KBM-7 (cell line): Measurements from ENCODE around the gene PROM2.

ENCODE experiments used
- DNase-seq: peaks from one replicate; pipeline ENCODE4 v3.0.0-alpha.2; 2015
- in situ Hi-C: fragments of 300-500 bp; cut with MboI; formaldehyde crosslinking; loops from 2 replicates; pipeline ENCODE4 v1.14.3; 2020; ENCODE audit warnings: low sequenced_read_pairs, low pct_unique_long_range_greater_than_20kb, mixed read lengths

The PROM2 gene

DNA sequence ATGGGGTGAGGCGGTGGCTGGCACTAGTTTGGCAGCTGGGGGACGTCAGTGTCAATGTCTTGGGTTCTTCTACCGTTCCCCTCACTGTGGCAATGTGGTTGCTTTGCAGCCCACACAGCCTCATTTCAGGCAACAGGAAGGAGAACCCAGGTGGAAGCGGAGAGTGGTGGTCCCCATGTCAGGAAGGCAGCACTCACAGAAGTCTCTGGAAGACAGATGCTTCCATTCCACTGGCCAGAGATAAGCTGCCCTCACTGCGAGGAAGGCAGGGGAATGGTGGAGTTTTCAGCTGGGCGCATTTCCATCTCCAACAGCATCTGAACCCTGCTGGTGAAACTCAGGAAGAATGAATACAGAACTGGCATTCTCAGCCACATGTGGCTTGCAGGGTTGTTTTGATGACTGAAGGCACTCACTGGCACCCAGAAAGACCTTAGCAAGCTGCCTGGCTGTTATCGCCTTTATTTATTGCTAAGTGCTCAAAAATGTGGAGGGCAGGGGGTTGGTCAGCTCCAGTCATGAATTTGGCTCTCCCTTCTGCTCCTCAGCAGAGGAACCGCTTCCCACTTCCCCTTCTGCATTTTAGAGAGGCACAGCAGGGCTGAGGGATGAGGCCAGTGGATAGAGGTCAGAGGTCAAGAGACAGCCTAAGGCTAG, 42.3 kb downstream of the PROM2 start:
- DNase-seq: no peak
- in situ Hi-C loops: no loop called here

DNA sequence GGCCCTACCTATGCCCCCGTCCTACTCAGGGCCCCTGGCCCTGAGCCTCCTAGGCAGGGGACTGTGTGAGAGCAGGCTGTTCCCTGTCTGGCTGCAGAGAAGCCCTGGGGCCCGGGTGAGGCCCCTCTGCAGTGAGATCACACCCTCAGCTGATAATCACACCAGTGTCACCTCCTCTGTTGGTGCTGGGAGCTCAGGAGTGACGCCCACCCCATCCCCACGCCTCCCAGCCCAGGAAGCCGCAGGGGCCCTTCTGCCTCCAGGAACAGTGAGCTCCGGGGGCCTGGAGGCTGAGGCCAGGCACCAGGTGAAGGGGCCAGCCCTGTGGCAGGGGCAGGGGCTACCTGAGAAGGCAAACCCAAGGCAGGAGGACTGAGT, 42.9 kb downstream of the PROM2 start:
- in situ Hi-C loops: no loop called here
- no peak for DNase-seq

DNA sequence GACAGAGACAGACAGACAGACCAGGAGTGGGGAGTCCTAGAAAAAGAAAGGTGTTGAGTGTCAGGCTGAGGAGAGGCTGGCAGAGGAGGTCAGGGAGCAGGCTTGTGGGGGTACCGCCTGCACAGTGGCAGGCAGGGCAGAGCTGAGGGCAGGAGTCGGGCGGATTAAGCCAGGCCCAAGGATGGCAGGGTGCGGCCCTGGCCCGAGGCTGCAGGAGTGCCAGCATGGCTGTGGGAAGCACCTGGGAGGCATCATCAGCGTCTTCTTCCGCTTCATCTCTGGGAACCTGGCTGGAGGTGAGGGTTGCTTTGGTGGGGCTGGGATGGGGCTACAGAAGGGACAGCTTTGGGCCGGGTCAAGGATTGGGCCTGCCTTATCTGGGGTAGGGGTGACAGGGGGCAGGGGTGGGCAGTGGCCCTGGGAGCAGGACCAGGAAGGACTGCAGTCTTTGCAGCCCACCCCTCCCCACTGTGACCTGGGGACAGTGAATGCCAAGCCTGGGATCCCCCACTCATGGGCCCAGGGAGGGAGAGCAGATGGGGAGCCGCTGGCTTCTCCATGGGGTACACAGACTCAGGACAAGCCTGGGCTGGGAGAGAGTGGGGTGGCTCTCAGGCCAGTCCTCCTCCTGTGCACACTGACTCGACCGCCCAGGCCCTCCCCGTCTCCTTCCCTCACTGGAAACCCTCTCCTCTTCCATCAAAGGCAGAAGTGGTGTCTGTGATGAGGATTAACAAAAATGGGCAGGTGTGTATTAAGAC, 43.6 kb downstream of the PROM2 start:
- in situ Hi-C loops: no loop called here
- no peak for DNase-seq

DNA sequence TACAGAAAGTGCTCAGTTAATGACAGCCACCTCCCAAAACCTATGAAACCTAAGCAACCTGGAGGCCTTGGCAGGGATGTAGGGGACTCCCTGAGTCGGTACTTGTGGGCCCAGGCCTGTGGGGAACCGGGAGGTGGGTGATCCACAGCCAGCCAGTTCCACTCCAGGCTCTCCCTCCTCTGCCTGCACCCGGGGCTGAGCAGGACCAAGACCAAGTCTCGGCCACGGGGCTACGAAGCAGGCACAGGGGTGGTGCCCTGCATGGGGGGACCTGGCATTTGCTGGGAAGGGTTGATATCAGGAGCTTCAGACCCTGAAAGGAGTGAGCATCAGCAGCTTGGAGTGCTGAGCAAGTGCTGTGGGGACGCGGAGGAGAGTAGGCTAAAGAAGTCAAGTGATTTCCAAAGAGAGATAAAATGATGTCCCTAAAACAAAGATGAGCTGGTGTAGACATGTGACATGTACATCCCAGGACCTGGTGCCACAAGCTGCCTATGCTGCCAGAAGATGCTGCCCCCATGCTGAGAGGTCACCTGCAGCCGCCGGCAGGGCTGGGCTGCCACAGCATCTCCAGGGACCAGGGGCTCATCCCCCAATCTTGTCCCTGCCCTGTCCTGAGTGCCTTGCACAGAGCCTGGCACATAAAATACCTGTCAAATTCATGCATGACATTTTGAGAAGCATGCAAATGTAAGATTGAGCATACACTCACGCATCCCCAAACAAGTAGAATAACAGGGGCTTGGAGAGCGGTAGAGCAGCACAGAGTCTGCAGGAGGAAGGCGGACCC, 44.4 kb downstream of the PROM2 start:
- no peak for DNase-seq
- in situ Hi-C loops: no loop called here

DNA sequence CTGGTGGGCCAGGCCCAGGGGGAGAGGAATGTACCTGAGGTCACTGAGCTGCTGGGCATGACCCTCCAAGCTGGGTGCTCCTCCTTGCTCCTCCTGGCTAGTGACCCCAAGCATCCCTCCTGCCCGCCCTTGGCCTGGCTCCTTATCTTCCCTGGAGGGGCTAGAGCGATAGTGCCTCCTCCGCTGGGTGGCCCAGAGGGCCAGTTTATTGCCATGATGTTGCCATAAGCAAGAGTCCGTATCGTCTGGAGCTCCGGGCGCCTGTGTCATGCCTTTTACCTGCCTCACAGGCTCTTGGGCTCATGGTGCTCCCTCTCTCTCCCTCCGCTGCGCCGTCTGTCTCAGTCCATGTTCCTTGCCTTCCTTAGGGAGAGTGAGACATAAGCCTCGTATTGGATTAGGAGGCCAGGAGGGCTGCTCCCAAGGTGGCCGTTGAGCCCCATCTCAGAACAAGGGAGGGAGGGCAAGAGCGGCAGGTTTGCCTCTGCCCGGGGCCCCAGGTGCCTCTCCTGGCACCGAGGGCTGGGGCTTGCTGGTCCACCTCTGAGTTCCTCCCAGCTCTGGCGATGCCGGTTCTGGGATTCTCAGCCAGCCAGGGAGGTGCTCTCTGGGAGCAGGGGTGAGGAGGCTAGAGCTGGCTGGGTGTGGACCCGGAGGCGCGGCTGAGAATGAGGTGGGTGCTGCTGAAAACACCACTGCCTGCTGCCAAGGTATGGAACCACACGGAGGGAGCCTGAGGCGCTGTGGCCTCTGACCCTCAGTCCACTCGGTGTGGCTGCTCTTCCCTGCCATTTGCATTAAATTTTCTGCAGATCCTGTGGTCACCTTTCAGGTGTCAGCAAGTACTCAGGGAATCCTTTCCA, 45.5 kb downstream of the PROM2 start:
- DNase-seq: no peak
- in situ Hi-C loops: no loop called here

DNA sequence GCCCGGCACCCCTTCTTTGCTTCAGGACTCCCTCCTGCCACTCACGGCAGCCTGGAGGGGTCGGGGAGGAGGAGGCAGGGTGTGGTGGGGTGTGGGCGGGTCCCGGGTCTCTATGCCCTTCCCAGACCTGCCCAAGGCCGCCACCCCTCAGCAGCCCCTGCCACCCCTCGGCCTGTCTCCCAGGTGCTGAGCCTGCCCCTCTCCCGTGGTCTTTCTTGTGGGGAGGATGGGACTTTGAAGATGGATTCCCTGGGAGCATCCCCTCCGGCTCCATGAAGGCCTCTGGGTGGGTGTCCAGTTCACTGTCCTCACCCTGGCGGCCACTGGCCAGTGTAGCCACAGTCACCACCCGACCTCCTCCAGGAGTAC, 46.1 kb downstream of the PROM2 start:
- no peak for DNase-seq
- in situ Hi-C loops: no loop called here

DNA sequence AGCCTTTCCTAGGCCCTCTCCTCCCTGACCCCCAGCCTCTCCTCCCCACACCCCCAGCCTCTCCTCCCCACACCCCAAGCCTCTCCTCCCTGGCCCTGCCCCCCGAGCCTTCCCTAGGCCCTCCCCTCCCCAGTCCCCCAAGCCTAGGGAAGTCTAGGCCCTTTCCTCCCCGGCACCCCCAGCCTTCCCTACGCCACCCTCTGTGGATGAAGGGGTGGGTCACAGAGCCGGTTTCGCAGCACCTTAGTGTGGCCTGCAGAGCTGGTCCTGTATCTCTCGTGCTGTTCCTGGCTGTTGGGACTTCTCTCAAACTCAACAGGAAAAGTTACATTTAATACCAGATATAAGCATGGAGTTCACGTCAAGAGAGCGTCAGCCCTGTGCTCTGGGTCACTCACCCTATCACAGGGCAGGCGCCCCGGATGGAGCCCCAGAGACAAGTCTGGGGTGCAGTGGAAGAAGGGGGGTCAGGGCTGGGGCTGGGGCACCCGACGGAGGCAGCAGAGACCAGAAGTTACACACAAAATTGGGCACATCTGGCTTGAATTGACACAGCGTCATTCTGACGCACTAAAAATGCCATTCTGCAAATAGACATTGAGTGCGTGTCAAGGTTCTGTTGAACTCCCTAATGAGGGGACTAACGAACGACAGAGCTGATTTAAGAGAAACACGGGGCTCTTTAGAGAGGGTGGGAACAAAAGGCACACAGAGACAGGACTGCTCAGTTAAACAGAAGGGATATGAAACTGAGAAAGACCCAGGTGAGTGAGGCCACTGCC, 46.9 kb downstream of the PROM2 start:
- DNase-seq: no peak
- in situ Hi-C loops: no loop called here

DNA sequence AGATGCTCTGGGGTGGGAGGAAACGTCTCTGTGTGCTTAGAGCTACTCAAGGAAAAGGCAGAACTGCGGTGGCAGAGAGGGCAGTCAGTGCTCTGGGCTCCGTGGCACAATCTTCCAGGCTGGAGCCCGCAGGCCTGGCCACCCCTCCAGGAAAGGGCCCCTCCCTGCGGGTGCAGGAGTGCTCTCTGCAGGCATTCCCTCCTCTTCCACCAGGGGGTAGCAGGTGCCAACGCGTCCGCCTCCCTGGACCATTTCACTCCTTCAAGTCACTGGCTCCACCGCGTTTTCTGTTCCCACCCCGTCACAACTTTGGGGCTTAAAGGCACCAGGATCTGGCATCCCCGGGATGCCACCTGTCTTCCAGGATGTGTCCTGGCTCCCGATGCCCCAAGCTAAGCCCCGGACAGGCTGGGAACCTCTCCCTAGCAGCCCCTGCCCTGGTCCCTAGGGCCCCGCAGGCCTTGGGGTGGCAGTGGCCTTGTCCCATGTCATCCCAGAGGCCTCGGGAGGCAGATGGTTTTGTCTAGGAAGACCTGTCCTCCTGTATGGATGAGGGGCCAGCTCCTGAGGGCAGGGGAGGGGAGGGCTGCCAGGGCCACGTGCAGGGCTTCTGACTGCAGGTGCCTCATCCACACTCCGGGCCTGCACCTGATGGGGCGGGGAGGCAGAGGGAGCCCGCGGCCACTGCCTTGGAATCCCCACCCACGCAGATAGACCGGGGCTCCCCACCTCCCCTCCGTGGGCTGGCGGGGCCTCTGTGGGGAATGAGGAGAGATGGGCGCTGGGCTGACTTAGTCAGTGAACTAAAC, 49.3 kb downstream of the PROM2 start:
- DNase-seq: no peak

DNA sequence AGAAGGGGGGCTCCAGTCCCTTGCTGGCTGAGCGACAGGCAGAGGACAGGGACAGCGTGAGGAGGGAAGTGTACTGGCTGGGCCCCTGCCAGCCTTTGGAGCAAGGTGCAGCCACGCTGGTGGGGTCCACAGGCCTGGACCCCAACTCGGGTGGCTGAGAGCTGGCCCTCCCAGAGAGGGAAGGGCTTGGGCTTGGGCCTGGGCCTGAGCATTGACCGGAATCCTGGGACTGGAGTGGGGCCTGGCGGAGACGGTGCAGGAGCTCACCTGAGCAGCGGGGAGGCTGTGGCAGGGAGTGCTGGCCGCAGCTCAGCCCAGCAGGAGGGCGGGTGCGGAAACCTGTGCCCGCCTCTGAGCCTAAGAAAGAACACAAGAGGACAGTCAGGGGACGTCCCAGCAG, 50.8 kb downstream of the PROM2 start:
- in situ Hi-C loops: no loop called here
- DNase-seq: no peak

More for the DNA sequence above, 49.3 kb downstream of the PROM2 start:
- in situ Hi-C loops: no loop called here

DNA sequence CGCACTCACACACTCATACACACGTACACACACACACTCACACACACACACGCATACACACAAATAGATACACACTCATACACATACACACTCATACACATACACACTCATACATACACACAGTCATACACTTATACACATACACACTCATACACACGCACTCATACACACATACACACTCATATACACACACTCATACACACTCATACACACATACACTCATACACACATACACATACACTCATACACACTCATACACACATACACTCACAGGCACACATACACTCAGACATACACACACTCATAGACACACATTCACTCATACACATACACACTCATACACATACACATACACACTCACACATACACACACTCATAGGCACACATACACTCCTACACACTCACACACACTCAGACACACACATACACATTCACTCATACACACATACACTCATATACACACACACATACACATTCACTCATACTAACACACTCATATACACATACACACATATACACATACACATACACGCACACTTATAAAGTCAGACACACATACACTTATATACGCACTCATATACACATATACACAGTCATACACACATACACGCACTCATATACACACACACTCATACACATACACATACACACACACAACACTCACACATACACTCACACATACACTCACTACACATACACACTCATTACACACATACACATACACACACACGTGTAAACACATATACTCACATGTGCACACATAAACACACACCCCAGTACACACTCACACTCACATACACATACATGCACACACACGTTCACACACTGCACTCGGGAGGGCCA, 51.6 kb downstream of the PROM2 start:
- in situ Hi-C loops: no loop called here
- DNase-seq: no peak

DNA sequence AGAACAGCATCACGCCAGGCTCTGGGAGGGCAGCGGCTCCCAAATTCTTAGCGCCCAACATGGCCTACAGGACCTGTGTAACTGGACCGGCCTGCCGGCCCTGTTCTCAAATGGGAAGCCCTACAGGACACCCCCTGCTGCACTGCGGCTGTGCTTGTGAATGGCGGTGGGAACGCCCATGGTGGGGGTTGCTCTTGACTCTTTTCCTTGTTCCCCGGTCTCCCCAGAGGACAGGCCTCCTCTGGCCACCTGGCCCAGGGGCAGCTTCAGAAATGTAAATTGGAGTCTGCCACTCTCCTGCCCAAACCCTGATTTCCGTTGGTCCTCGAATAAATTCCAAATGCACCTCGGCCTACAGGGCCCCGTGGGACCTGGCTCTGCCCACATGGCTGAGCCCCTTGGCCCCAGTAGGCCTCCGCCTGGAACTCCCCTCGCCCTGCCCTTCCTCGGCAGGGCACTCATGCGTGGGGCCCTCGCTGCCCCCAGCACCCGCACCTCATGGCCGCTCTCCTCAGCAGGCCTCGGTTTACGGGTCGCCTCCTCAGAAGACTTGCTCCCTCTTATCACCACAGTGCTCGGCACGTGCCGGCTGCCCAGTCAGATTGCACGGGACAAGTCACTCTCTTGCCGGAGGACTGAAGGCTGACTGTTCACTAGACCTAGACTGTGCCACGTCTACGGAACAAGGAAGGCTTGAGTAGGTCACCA, 52.3 kb downstream of the PROM2 start:
- in situ Hi-C loops: no loop called here

DNA sequence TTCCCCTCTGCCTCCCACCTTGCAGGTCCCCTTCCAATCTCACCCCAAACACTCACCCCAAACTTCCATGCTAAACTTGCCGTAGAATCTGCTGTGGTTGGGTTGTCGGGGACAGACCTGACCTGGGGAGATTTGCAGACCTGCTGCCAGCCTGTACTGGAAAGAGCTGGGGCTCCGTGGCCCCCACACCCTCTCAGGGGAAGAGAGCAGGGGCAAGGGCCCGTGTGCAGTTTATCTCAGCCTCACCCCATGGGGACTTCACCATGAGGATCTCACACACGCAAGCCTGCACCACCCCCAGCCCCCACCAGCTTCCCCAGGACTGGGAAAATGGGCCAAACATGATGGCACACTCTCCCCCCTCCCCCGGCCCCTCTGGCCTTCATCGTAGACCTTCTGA, 53.6 kb downstream of the PROM2 start:
- DNase-seq: no peak
- in situ Hi-C loops: no loop called here

More for the DNA sequence above, 52.3 kb downstream of the PROM2 start:
- DNase-seq: no peak

DNA sequence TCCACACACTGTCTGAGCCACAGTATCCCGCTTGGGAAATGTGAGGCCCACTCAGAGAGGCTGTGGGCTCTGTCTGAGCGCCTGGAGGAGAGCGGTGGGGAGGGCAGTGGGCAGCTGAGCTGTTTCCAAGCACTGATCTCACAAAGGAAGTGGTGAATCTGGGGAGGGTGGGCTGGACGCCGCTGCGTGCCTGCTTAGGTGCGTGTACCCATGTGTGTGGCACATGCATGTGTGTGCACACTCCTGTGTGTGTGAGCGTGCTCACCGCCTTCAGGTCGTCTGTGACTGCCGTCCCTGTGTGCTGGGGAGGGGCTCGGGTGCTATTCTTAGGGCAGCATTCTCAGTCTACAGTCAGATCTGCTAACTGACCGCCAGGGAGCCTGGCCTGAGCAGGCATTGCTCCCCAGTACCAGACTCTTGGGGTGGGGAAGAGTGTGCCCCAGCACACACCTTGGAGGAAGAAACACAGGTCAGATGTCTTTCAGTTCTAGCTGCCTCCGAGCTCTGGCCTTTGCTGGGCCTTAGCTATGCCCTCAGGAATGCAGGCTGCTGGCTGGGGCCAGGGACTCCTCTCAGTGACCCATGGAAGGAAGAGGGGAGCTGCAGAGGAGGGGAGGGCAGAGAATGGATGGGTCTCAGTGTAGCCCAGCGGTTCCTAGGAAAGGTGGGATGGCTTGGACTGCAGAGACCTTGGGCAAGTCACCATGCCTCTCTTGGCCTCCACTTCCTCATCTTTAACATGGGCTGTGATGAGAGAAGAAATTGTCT, 54.3 kb downstream of the PROM2 start:
- in situ Hi-C loops: no loop called here
- no peak for DNase-seq

DNA sequence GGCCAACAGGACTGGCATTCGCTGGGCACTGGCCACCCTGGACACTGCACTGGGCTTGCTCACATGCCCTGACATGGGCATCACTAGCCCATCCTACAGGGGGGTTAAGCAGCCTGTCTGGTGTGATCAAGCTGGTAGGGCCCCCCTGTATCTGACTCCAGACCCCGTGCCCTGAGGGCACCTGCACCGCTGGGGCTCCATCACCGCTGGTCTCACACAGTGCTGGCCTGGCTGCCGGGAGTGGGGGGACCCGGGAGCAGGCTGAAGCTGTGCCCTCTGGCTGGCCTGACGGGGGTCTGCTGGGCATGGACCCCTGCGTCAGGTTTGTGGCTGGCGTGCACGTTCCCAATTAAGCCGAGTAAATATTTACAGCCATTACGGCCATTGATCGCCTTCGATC, 55.2 kb downstream of the PROM2 start:
- in situ Hi-C loops: no loop called here

DNA sequence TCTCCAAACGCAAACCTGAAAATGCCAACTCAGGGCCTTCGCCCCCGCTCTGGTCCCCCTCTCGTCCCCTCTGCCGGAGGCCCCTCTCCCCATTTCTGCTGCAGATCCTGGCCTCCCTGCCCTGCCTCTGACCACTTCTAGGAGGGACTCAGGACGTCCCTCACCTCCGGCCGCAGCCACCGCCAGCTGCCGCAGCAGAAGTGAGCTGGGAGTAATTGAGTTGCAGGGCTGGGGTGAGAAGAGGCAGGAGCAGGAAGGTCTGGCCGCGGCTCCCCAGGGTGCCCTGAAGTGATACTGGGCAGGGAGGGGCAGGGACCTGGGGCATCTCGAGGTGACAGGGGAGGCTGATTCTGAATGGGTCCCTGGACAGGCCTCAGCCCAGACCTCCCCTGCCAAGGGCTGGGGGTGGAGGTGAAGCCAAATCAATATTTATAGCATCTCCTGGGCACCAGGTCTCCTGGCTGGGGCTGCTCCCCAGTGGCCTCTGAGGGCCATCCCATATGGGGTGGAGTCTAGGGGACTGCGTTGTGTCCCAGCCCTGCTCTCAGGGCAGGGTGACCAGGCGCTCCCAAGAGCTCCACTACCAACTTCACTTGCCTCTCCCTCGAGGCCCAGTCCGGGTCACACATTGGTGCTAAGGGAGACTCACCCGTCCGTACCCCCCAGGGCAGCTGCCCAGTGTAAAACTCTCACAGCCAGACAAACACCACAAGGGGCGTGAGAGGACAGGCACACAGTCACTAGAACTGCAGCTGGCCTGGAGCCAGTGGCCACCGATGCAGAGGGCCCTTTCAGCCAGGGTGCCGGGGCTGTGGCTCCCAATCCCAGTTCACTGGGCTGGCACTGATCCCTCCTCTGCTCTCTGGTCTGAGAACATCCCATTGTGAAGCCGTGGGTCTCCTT, 55.9 kb downstream of the PROM2 start:
- no peak for DNase-seq
- in situ Hi-C loops: no loop called here

More for the DNA sequence above, 55.2 kb downstream of the PROM2 start:
- no peak for DNase-seq
